Measurements from ENCODE around the gene SMPDL3B.

SMPDL3B gene

DNA sequence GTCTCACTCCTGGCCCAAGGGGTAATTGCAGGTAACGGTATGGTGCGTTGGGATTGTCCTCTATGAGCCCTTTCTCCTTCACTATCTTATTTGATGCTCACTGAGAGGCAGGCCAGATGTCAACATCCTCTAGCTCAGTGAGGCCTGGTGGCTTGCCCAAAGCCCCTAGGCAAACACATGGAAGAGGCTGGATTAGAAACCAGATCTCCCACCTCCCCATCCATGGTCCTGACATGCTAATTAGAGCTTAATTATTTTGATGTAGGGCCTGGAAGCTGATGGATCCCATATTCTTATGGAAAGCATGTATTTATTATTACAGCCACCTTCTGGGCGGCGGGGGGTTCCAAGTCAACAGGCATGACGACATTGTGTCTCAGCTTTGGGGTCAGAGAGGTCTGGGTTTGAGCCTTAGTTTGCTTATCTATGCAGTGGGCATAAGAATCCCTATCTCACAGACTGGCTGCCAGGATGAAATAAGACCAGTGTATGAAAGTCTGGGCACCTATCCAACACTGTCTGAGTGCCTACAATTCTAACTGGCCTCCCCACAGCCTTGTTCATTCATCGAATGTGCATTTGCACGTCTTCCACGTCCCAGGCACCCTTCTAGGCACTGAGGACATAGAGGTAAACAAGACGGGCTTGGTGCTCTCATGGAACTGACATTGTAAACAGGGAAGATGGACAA is 6.2 kb downstream of the SMPDL3B start:
- peak; percentile 8 for DNase-seq (ENCODE audit: low spot score)

DNA sequence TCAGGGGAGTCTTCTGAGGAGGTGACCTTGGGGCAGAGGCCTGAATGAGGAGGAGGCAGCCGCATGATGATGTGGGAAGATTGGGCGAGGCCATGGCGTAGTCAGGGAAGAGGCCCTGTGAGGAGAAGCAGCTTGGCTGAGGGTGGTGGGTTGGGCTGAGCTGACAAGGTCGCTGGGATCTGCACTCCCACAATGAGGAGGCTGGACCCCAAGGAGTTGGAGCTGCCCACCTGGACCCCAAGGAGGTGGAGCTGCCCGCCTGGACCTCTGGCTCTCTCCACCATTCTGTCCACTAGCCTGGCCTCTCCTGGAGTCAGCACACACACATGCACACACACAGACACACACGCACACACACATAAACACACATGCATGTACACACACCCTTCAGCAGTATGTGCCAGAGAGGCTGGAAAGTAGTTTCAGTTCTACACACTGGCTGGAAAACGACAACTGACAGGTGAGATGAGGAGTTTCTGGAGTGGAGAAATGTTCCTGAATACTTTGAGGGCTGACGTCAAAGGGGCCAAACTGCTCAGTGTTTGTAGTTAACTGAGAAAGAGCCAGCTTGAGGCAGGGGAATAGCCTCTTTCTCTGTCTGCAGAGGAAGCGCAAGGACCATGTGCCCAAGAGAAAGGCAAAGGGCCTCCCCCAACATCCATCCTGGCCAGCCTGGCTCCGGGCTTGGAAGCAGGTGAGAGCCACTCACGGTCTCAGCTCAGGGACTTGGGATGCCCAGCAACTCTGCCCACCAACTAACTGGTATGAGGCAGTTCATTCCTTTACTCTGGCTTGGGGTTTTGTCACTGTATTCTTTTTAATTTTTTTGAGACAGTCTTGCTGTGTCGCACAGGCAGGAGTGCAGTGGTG is 7.1 kb downstream of the SMPDL3B start:
- no peak for DNase-seq (ENCODE audit: low spot score)

DNA sequence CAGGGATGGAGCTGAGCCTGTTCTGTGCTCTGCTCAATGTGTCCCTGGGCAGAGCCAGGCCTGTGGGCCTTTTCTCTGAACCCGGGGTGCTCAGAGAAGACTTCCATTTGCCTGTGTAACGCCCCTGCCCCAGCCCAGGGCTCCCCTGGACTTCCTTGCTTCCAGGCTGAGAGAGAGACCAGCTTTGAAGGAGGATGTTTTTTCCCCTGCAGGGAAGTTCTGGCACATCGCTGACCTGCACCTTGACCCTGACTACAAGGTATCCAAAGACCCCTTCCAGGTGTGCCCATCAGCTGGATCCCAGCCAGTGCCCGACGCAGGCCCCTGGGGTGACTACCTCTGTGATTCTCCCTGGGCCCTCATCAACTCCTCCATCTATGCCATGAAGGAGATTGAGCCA is 10.2 kb downstream of the SMPDL3B start:
- no peak for DNase-seq (ENCODE audit: low spot score)

DNA sequence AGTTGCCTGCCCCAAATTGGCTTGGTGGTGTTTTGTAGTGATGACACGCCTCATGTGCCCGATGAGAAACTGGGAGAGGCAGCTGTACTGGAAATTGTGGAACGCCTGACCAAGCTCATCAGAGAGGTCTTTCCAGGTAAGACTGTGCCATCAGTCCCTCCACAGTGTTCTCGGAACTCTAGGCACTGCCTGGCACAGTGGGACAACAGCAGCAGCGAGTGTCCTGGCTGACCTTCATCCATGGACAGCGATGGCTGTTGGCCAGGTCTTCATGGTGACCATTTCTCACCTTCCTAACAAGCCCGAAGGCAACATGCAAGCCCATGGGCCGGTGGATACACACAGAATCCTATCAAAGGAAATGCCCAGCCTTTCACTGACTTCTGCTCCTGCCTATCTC is 14.2 kb downstream of the SMPDL3B start:
- DNase-seq (ENCODE audit: low spot score): no peak

DNA sequence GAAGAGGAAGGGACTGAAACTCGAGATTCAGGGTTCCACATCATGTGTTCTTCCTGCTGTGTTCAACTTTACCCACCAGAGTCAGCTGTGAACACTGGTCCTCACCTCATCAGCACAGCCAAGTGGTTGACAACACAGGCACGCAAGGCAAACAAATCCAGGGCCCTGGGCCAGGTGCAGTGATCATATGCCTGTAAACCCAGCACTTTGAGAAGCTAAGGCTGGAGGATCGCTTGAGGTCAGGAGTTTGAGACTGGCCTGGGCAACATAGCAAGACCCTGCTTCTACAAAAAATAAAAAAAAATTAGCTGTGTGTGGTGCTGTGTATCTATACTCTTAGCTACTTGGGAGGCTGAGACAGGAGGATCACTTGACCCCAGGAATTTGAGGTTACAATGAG is 16.6 kb downstream of the SMPDL3B start:
- no peak for DNase-seq (ENCODE audit: low spot score)

DNA sequence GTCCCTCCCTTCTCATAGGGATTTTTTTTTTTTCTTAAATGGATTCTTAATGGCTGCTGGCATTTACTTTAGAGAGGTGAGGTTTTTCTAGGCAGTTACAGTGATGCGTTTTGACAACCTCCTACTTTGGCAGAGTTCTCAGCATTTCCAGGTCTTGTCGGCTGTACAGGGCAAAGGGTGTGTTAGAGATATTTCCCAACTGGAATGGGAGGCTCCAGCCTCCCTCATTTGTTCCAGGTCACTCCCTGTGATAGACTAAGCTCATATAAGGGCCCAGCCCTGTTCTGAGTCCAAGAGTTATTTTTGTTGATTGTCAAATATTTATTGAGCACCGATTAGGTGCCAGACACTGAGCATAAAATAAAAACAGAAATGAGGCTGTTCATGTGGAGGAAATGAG is 17.3 kb downstream of the SMPDL3B start:
- no peak for DNase-seq (ENCODE audit: low spot score)

DNA sequence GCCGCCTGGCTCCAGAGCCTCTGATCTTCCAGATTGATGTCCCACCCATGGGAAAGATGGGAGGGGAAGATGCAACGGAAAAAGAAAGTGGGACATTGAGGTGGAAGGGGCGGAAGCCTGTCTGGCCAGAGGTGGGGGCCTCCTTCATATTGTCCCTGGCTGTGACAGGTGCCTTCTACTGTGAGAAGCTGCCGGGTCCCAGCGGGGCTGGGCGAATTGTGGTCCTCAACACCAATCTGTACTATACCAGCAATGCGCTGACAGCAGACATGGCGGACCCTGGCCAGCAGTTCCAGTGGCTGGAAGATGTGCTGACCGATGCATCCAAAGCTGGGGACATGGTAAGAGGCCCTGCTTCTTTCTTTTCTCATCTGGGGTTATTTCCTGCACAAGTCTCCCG is 19.4 kb downstream of the SMPDL3B start:
- no peak for DNase-seq (ENCODE audit: low spot score)

DNA sequence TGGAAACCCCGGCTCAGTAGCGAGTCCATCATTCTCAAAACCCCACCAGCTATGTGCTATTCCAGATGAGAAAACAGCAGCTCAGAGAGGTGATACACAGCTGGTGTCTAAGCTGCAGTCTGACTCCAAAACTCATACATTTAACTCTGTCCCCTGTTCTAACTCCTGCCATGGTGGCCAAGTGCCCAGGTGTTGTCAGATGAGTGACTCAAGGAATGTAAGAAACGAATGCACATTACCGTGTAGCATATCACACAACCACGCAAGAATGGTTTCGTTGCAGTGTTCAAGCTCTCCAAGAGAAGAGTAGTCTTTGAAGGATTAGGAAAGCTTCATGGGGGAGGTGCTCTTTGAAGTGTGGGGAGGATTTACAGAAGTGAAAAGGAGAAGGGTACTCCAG is 20.3 kb downstream of the SMPDL3B start:
- DNase-seq (ENCODE audit: low spot score): no peak

DNA sequence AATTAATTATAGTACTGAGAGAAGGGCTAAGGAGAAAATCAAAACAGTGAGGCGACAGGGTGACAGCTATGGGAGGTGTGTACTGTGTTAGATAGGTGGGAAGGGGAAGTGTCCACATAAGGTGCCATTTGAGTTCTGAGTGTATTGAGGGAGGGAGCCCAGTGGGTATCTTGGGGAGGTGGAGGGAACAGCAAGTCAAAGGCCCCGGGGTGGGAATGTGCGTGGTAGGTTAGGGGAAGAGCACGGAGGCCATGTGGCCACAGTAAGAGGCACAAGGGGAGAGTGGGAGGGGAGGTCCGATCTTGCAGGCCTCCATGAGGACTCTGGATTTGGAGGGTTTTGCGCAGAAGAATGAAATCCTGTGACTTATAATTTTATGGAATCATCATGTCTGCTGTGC is 22.0 kb downstream of the SMPDL3B start:
- no peak for DNase-seq (ENCODE audit: low spot score)

DNA sequence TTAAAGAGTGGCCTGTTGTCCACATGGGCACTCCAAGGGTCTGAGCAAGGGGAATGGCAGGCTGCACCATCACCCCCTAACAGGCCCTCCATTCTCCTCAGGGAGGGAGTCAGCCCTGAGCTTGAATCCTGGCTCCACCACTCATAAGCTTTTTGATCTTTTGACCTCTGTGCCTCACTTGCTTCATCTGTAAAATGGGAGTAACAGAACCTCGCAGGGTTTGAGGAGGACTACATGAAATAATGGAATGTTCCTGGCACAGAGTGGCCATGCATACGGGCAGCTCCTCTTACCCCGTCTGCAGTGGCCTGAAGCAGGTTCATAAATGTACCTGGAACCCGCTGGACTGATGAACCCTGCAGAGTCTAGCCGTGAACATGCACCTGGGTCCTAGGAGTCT is 22.9 kb downstream of the SMPDL3B start:
- no peak for DNase-seq (ENCODE audit: low spot score)

DNA sequence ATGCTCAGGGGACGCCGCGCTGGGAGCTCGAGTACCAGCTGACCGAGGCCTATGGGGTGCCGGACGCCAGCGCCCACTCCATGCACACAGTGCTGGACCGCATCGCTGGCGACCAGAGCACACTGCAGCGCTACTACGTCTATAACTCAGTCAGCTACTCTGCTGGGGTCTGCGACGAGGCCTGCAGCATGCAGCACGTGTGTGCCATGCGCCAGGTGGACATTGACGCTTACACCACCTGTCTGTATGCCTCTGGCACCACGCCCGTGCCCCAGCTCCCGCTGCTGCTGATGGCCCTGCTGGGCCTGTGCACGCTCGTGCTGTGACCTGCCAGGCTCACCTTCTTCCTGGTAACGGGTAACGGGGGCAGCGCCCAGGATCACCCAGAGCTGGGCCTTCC is 23.7 kb downstream of the SMPDL3B start:
- no peak for DNase-seq (ENCODE audit: low spot score)

DNA sequence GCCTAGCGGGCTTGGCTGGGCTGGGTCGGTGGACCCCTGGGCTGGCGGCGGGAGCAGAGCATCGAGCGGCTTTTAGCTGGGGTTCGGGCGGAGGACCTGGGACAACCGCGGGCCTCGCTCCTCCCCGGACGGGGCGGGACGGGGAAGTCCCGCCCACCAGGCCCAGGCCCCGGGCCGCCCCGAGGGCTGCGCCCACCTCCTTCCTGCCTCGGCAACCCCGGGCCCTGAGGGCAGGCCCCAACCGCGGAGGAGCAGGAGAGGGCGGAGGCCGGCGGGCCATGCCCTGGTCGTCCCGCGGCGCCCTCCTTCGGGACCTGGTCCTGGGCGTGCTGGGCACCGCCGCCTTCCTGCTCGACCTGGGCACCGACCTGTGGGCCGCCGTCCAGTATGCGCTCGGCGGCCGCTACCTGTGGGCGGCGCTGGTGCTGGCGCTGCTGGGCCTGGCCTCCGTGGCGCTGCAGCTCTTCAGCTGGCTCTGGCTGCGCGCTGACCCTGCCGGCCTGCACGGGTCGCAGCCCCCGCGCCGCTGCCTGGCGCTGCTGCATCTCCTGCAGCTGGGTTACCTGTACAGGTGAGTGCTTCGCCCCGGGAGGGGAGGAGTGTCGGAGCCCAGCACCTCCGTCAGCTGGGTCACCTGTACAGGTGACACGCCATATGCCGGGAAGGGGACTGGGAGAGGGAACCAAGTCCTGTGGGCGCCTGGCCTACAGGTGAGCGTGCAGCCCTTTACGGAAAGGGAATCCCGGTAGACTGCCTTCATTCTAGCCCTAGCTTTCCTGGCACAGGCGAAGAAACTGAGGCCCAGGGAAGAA is 25.2 kb downstream of the SMPDL3B start, which contains the start of gene XKR8:
Gene XKR8, plus strand, starts transcription at position 182 of the 812 bp plus-strand sequence. Its CDS starts 97 bp downstream, at position 279.
- DNase-seq (ENCODE audit: low spot score): peak; percentile 71

DNA sequence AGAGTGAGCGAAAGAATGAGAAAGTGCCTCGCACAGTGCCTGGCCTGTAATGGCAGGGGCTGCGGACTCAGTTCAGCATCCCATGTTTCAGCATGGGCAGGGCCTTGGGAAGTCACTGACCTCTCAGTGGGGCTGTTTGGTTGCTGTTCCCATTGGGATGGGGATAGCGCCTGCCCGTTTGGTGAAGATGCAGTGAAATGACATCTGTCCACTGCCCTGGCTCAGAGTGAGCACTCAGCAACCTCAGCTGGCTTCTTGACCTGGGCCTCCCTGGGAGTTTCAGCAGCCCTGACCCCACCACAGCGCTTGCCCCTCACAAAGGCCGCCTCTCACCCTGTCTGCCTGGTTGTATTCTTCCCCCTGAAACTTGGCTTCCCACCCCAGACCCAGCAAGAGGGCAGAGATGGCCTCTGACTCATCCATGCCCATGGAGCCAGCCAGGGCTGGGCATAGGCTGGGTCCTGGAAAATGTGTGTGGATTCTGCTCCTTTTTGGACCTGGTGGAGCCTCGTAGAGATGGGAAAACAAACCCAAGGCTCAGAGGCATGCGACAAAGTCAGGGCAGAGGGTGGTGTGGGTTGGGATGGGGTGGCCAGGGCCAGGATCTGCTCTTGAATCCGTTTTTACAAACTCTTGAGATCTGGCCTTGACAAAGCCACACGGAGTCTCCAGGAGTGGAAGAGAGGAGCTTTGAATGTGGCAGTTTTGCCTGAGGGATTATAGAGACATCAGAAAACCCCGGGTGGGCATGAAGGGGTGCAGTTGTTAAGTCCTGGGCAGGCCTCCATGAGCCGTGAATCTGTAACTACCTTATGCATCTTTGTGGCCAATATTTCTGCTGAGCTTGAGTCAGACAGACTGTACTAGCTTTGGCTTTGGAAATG is 26.2 kb downstream of the SMPDL3B start:
- no peak for DNase-seq (ENCODE audit: low spot score)

DNA sequence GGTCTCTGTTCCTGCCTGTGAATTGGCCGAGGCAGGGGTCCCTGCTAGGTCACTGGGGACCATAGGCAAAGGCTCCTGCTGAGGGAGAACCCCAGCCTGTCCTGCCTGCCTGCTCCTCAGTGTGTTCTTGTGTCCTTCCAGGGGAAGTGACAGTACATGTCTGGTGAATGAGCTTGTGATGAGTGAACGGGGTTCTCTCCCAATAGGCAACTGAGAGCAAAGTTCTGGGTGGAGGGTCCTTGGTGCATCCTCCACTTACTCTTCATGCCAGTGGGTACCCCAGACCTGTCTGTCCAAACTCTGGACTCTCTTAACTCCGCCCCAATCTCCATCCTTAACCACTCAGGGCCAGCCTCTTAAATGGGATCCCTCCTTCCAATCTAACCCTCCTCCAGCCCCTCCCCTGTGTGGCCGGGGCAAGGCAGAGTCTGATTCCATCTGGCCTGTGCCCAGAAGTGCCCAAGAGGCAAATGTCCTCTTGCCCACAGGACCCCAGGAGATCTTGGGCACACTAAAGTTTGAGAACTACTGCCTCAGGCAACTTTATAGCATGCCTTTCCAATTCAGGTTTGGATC is 26.9 kb downstream of the SMPDL3B start:
- no peak for DNase-seq (ENCODE audit: low spot score)

DNA sequence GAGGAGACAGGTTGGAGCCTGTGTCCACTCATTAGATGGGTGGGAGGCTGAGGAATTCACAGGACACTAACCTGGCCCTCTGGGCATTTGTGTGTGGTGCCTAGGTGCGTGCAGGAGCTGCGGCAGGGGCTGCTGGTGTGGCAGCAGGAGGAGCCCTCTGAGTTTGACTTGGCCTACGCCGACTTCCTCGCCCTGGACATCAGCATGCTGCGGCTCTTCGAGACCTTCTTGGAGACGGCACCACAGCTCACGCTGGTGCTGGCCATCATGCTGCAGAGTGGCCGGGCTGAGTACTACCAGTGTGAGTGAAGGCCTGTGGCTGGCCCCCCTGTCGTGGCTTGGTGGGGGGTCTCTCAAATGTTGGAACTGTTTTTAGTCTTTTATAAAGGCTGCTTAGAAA is 28.6 kb downstream of the SMPDL3B start:
- DNase-seq (ENCODE audit: low spot score): no peak

DNA sequence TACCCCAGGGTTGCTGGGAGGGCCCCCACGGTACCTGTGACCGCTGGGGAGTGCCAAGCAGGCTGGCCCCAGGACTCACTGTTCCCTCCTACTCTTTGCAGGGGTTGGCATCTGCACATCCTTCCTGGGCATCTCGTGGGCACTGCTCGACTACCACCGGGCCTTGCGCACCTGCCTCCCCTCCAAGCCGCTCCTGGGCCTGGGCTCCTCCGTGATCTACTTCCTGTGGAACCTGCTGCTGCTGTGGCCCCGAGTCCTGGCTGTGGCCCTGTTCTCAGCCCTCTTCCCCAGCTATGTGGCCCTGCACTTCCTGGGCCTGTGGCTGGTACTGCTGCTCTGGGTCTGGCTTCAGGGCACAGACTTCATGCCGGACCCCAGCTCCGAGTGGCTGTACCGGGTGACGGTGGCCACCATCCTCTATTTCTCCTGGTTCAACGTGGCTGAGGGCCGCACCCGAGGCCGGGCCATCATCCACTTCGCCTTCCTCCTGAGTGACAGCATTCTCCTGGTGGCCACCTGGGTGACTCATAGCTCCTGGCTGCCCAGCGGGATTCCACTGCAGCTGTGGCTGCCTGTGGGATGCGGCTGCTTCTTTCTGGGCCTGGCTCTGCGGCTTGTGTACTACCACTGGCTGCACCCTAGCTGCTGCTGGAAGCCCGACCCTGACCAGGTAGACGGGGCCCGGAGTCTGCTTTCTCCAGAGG is 31.8 kb downstream of the SMPDL3B start:
- DNase-seq (ENCODE audit: low spot score): no peak

DNA sequence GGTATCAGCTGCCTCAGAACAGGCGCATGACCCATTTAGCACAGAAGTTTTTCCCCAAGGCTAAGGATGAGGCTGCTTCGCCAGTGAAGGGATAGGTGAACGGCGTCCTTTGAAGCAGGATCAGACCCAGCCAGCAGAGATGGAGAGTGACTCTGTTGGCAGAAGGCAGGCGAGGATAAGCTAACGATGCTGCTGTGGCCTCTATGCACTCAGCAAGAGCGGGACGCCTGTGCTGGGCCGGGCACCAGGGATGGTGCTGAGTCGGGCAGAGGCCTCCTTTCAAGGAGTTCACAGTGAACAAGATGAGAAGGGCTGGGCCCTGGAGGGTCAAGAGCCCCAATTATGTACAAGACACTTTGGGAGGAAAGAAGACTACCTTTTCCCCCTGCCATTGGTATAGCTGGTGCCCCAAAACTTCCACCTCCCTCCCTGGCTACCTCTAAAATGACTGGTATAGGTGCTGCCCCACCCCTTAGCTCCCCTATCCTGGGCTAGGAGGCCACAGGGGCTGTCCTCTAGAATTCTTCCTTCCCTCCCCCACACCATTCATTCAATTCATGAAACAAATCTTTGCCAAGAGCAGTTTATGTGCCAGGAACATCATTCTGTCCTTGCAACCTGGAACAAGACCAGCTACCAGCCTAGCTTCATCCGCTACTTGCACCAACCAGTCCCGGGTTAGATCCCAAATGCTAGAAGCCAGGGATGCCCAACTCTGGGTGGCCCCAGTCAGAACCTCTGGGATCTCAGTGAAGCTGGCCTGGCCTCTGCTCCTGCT is 32.5 kb downstream of the SMPDL3B start:
- peak; percentile 31 for DNase-seq (ENCODE audit: low spot score)

DNA sequence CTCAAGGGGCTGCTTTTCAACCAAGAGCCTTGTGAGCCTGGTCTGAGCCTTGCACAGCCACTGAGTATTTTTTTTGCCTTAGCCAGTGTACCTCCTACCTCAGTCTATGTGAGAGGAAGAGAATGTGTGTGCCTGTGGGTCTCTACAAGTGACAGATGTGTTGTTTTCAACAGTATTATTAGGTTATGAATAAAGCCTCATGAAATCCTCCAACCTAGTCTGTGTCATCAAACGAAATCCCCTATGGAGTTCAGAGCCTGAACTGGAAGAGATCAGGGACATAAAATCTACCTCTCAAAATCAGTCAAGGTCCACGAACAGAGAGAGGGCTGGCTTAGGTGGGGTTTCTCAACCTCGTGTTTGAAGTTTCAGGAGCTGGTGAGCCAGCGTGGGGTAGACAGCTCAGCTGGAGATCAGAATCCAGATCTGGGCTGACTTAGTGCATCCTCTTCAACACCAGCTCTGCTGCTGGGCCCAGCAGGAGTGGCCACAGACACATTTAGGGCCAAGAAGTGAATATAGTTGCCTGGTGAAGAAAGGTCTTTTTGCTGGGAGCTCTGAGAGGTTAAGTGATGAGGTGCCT is 33.2 kb downstream of the SMPDL3B start:
- no peak for DNase-seq (ENCODE audit: low spot score)

DNA sequence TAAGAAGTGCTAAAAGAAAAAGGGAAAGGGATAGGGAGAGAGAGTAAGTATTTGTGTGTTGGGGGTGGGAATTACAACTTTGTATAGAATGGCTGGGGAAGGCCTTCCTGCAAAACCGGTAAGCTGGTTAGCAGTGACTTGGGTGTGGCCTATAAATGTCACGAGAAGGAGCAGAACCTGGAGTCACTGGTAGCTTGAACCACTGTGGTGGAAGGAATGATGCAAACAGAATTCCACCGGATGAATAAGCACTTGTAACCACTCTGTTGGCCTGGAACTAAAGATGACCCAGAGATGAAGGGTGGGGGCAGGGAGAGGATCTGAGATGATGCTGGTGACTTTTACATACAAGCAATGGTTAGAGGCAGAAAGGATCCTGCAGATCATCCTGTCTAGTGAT is 33.9 kb downstream of the SMPDL3B start:
- no peak for DNase-seq (ENCODE audit: low spot score)

Data from globus pallidus (tissue), 1 donor.